Activated T-cell treated with anti-CD3 and anti-CD28 coated beads, Interleukin-2, amount 50 U/mL, for 1 hour (primary cell): ENCODE results near the gene ITGBL1.

Experiments
- DNase-seq: peaks from one replicate; pipeline ENCODE4 v3.0.0-alpha.2; 2020

Gene ITGBL1, protein sequence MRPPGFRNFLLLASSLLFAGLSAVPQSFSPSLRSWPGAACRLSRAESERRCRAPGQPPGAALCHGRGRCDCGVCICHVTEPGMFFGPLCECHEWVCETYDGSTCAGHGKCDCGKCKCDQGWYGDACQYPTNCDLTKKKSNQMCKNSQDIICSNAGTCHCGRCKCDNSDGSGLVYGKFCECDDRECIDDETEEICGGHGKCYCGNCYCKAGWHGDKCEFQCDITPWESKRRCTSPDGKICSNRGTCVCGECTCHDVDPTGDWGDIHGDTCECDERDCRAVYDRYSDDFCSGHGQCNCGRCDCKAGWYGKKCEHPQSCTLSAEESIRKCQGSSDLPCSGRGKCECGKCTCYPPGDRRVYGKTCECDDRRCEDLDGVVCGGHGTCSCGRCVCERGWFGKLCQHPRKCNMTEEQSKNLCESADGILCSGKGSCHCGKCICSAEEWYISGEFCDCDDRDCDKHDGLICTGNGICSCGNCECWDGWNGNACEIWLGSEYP

DNA sequence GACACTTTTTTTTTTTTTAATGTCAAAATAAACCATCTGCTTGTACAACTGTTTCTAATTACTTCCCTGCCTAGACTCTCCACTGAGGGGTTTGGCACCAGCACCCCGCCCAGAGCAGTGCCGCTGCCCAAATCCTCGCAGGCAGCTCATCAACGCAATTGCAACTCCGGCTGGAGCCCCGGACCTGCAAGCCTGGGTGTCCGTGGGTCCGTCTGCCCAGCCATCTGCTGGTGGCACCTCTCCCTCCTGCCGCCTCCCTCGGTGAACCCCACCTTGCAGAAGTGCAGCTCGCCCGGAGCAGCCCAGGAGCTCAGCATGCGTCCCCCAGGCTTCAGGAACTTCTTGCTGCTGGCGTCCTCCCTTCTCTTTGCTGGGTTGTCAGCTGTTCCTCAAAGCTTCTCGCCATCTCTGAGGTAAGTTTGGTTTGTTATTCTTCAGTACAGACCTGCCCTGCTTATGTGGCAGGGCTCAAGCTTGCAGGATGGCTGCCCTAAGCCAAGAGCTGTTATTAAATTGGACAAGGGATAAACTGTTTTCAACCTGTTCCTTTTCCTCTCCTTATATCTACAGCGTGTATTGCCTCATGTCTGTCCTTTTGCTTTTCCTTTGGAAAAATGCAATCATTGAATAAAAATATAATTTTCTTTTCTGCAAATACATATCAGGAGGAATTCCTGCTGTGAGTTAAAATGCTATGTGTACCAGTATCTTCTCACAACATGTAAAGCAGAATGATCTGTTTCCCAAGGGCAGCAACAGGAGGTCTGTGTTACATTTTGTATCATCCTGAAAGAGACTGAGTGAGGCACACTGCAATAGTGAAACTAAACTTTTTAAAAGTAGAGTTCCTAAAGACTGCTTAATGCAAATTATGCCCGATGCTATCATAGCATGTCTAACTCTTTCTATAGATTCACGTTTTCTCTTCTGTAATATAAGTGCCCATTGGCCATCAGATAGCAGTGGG is at the start of gene ITGBL1:
Gene ITGBL1, plus strand, starts transcription at position 157 of the 967 bp plus-strand sequence. Its CDS starts 159 bp downstream, at position 316.
- no peak for DNase-seq

- DNase-seq, result no peak
Measured at GRCh38 chr13:101406791-101407190, 45.7 kb upstream of the ITGBL1 start.

- no peak for DNase-seq
Measured at GRCh38 chr13:101408154-101408553, 44.3 kb upstream of the ITGBL1 start.

- DNase-seq, result no peak
Measured at GRCh38 chr13:101408992-101409656, 43.4 kb upstream of the ITGBL1 start.

DNA sequence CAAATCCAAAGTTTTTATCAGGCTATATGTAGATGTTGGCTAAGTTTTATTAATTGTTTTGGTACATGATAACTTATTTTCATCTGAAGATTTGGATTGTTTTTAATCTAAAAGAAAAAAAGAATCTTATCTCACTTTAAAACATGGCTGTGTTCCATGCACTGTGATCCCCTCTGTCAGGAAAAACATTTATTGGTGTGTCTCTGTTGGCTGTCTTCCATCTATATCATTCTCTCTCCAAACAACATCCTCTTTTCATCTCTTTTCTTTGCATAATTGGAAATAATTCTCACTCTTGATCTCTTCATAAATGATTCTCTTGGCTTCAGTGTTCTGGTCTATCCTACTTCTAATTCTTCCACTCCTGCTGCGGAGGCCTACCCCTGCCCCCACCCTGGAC is 40.4 kb upstream of the ITGBL1 start:
- no peak for DNase-seq

- no peak for DNase-seq
Measured at GRCh38 chr13:101415358-101416174, 36.9 kb upstream of the ITGBL1 start.

GRCh38 chr13:101416181-101417042 is 36.1 kb upstream of the ITGBL1 start, which contains the start of gene NALCN:
NALCN (minus strand) TSS chr13:101416508; CDS start chr13:101399126, 17,382 bp downstream.
- DNase-seq, result no peak

GRCh38 chr13:101417043-101417406 is 35.5 kb upstream of the ITGBL1 start:
- DNase-seq, result no peak

GRCh38 chr13:101417501-101417900 is 35.0 kb upstream of the ITGBL1 start:
- no peak for DNase-seq

- no peak for DNase-seq
Measured at GRCh38 chr13:101423872-101424271, 28.6 kb upstream of the ITGBL1 start.

DNA sequence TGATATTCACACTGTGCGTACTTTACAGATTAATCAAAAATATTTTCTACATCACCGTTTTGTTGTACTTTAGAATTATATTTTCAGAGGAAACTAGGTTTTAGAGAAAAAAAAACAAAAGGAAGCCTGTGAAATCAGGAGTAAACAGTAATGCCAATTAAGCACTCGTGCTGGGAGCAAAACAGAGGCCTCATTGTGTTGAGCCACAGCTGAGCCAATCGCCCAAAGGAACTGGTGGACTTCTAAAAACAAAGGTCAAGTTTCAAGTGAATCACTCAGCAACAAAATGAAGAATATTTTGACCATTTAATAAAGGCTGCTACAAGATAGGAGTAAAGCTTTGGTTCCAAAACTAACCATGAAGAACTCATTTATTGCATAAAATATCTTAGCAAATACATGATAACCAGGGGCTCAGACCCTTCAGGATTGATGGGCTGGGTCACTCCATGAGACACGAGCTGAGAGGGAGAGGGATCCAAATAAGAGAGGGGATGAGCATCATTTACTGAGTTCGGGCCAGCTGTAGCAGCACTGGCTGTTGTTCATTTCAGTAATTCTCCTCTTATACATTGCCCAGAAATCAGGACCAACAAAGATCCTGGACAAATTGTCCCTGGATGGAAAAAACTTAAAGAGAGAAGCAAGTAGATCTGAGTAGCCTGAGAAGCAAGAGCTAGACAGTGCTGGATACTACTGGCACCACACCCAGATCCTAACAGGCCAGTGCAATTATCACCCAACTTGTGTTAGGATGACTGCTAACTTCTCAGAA is 27.9 kb upstream of the ITGBL1 start:
- DNase-seq, result no peak

DNA sequence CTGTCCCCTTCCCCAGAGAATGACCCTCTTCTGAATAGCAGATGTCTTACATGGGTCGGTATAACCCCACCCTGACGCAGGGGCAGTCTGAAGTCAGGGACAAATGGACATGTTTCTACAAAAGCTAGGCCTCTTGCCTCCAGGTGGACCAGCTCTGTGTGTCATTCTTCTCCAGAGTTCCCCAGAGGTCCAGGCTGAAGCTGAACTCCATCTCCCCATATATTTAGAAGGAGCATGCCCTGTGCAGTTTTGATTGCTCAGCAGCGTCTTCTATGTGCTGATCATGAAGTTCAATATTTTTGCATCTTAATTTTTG is 27.4 kb upstream of the ITGBL1 start:
- no peak for DNase-seq

DNA sequence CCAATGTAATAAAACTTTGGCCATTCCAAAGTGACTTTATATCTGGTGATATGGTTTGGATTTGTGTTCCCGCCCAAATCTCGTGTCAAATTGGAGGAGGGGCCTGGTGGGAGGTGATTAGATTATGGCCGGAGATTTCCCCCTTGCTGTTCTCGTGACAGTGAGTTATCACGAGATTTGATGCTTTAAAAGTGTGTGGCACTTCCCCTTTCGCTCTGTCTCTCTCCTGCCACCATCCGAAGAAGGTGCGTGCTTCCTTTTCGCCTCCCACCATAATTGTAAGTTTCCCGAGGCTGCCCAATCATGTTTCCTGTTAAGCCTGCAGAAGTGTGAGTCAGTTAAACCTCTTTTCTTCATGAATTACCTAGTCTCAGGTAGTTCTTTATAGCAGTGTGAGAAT is 26.9 kb upstream of the ITGBL1 start:
- no peak for DNase-seq

- DNase-seq, result no peak
Measured at GRCh38 chr13:101429733-101430132, 22.7 kb upstream of the ITGBL1 start.

DNA sequence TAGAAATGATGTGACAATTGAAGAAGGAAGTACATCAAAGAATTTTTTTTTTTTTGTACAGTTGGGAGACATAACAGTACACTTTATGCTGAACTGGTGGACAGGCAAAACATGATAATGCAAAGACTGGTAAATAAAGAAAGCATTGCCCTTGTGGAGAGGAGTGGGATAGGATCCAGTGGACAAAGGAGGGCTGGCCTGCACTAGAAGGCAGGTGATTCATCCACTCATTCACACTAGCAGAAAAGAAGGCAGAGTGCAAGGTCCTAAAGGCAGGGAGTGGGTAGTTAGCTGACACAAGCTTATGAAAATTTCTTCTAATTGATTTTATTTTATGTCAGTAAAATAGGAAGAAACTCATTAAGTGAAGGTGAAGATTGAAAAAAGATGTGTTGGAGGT is 18.6 kb upstream of the ITGBL1 start:
- no peak for DNase-seq

DNA sequence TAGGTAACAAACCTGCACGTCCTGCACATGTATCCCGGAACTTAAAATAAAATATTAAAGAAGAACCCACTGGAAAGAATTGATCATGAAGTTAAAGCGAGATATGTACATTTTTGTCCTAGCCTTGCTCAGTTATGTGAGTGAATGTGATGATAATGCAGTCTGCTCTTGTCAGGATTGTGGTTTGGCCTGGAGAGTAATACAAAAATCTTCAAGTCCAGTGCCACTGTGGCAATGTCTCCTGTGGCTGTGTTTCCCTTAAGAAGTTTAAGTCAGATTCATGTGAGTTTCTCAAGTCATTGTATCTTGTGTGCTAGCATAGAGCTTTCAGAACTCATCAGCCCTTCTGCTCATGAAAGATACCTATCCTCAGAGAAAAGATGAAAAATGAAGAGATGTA is 18.0 kb upstream of the ITGBL1 start:
- no peak for DNase-seq

GRCh38 chr13:101447852-101448251 is 4.6 kb upstream of the ITGBL1 start:
- no peak for DNase-seq

GRCh38 chr13:101449790-101450748 is 2.4 kb upstream of the ITGBL1 start:
- DNase-seq, result no peak

- no peak for DNase-seq
Measured at GRCh38 chr13:101450749-101451130, 1.7 kb upstream of the ITGBL1 start.
